GM23338 (cell line): ENCODE measurements around the gene NDUFS5.

Source experiments
- CREB1 ChIP-seq: fragments of 250-450 bp; sonication (Bioruptor Pico); IDR thresholded peaks from 2 replicates; pipeline ENCODE4 v1.5.0; 2020; ENCODE audit warnings: low read depth, mild to moderate bottlenecking, moderate library complexity
- CTCF ChIP-seq, 2 experiments: fragments of 200-600 bp in 1 of 2; sonication (generic) in 1 of 2; conservative IDR thresholded peaks; 2 replicates each; pipeline versions ENCODE4 v1.5.1 to v1.6.1; 2016 to 2017; ENCODE audit warnings: antibody characterized with exemption in 2 of 2, low read depth in 2 of 2, mild to moderate bottlenecking in 2 of 2, moderate library complexity in 1 of 2
- EZH2 ChIP-seq: fragments of 200-600 bp; sonication (generic); IDR thresholded peaks from one replicate; pipeline ENCODE4 v1.8.0; 2017; ENCODE audit warnings: antibody characterized with exemption, mild to moderate bottlenecking, low read depth; ENCODE audit not compliant: unreplicated experiment
- EZH2phosphoT487 ChIP-seq: fragments of 200-600 bp; sonication (generic); IDR thresholded peaks from one replicate; pipeline ENCODE4 v1.8.1; 2018; ENCODE audit warnings: antibody characterized with exemption; ENCODE audit not compliant: unreplicated experiment
- NANOG ChIP-seq: IDR thresholded peaks from 2 replicates; pipeline ENCODE4 v1.6.1; 2016; ENCODE audit warnings: antibody characterized with exemption, borderline replicate concordance
- POLR2AphosphoS5 ChIP-seq: IDR thresholded peaks from 2 replicates; pipeline ENCODE4 v1.6.1; 2016; ENCODE audit warnings: antibody characterized with exemption, low read depth
- REST ChIP-seq: IDR thresholded peaks from one replicate; pipeline ENCODE4 v1.6.1; 2018; ENCODE audit warnings: antibody characterized with exemption; ENCODE audit not compliant: unreplicated experiment
- STAT1 ChIP-seq: IDR thresholded peaks from one replicate; pipeline ENCODE4 v1.6.1; 2016; ENCODE audit warnings: antibody characterized with exemption; ENCODE audit not compliant: unreplicated experiment
- ZNF331 ChIP-seq: fragments of 250-450 bp; sonication (Bioruptor Pico); IDR thresholded peaks from 2 replicates; pipeline ENCODE4 v1.5.0; 2020; ENCODE audit warnings: low read depth, mild to moderate bottlenecking, moderate library complexity
- ZNF462 ChIP-seq: fragments of 250-450 bp; sonication (Bioruptor Pico); IDR thresholded peaks from 2 replicates; pipeline ENCODE4 v1.5.0; 2020; ENCODE audit warnings: mild to moderate bottlenecking, moderate library complexity

DNA sequence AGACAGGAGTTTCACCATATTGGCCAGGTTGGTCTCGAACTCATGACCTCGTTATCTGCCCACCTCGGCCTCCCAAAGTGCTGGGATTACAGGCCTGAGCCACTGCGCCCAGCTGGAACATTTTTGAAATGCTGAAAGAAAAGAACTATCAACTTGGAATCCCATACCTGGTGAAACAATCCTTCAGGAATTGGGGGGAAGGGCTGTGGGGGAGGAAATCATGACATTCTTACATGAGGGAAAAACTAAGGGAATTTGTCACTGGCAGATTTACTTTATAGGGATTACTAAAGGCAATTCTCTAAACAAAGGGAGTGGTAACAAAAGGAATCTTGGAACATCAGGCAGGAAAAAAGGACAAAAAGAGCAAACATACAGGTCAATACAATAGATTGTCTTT is 25.8 kb downstream of the NDUFS5 start:
- TF ChIP-seq CREB1 (CRISPR knock-in tag) (no peak), CTCF (conservative IDR thresholded peaks at IDR 0.05; ENCODE audit: low read depth in 2 of 2) (no peak), REST (no peak), NANOG (no peak), POLR2AphosphoS5 (no peak), EZH2 (no peak), ZNF462 (no peak), EZH2phosphoT487 (no peak), ZNF331 (CRISPR knock-in tag) (no peak), STAT1 (no peak)
